H1 (cell line): Measurements from ENCODE around the gene TCERG1L. TPM values are rescaled to one million over a fixed set of nuclear protein-coding genes. Genes with fewer than 3 reads are reported as not detected.

Source experiments
- CTCF ChIA-PET: fragments of 300-600 bp; sonication (Branson Sonifier 250); formaldehyde crosslinking; loops from one replicate; lab custom pipeline; 2021; ENCODE audit not compliant: partially characterized antibody; lab: Charles Lee
- POLR2A ChIA-PET: fragments of 300-600 bp; sonication (Branson Sonifier 250); formaldehyde crosslinking; loops from one replicate; lab custom pipeline; 2021; ENCODE audit warnings: inconsistent platforms; ENCODE audit not compliant: partially characterized antibody; lab: Charles Lee
- DNase-seq, 2 experiments: peaks; one replicate each; pipeline versions ENCODE4 v3.0.0 to v3.0.0-alpha.2; 2010 to 2022; ENCODE audit warnings: low spot score in 2 of 2, low read depth in 1 of 2, mixed read lengths in 1 of 2
- FAIRE-seq: peaks from 2 replicates; lab custom pipeline; 2011; peaks lifted over from hg19 to GRCh38; lab: Jason Lieb, UNC
- H2AFZ ChIP-seq: 2 replicates; pipeline ENCODE4 v1.8.1; 2012; ENCODE audit warnings: low read length, inconsistent platforms
- H2AK5ac ChIP-seq: 2 replicates; pipeline ENCODE4 v1.6.1; 2013; ENCODE audit warnings: low read depth, low read length
- H2BK120ac ChIP-seq: replicated peaks from 2 replicates; pipeline ENCODE3; 2013; ENCODE audit warnings: low read depth, low read length, inconsistent platforms
- H2BK12ac ChIP-seq: 2 replicates; pipeline ENCODE4 v1.6.1; 2013; ENCODE audit warnings: low read depth, low read length
- H2BK15ac ChIP-seq: 2 replicates; pipeline ENCODE4 v1.6.1; 2013; ENCODE audit warnings: low read length
- H2BK20ac ChIP-seq: 2 replicates; pipeline ENCODE4 v1.6.1; 2013; ENCODE audit warnings: low read length
- H2BK5ac ChIP-seq: 2 replicates; pipeline ENCODE4 v1.6.1; 2013; ENCODE audit warnings: low read depth, low read length
- H3K14ac ChIP-seq: 2 replicates; pipeline ENCODE4 v1.6.1; 2013; ENCODE audit warnings: inconsistent platforms; ENCODE audit not compliant: insufficient read length
- H3K18ac ChIP-seq: 2 replicates; pipeline ENCODE4 v1.6.1; 2013; ENCODE audit warnings: low read length; ENCODE audit errors: extremely low read depth
- H3K23ac ChIP-seq: 2 replicates; pipeline ENCODE4 v1.6.1; 2013; ENCODE audit warnings: inconsistent platforms; ENCODE audit not compliant: insufficient read length
- H3K23me2 ChIP-seq: 2 replicates; pipeline ENCODE4 v1.6.1; 2013; ENCODE audit warnings: low read depth, low read length
- H3K27ac ChIP-seq: 2 replicates; pipeline ENCODE4 v1.6.1; 2011; ENCODE audit warnings: low read depth, low read length, inconsistent platforms
- H3K27me3 ChIP-seq, 4 experiments: replicated peaks in 1 of 4; 1 replicate in 1 of 4; 2 replicates in 3 of 4; pipeline versions ENCODE4 v1.6.1 to v1.8.1; 2011 to 2013; ENCODE audit warnings: low read length in 3 of 4, mild to moderate bottlenecking in 3 of 4, inconsistent platforms in 2 of 4, mixed read lengths in 2 of 4, moderate library complexity in 1 of 4; ENCODE audit not compliant: control insufficient read depth in 3 of 4, insufficient read depth in 3 of 4; ENCODE audit errors: extremely low read depth in 1 of 4
- H3K36me3 ChIP-seq, 4 experiments: 2 replicates each; pipeline versions ENCODE4 v1.6.1 to v1.8.1; 2011 to 2013; ENCODE audit warnings: mild to moderate bottlenecking in 4 of 4, low read length in 3 of 4, moderate library complexity in 2 of 4, control low read depth in 1 of 4, inconsistent platforms in 1 of 4; ENCODE audit not compliant: insufficient read depth in 4 of 4, control insufficient read depth in 2 of 4
- H3K4ac ChIP-seq: replicated peaks from 2 replicates; pipeline ENCODE3; 2013; ENCODE audit warnings: low read length, low read depth, mixed read lengths, inconsistent platforms; ENCODE audit not compliant: insufficient read length
- H3K4me1 ChIP-seq, 4 experiments: replicated peaks in 1 of 4; 1 replicate in 1 of 4; 2 replicates in 3 of 4; pipeline versions ENCODE4 v1.6.1 to v1.8.1; 2011 to 2013; ENCODE audit warnings: low read length in 3 of 4, inconsistent platforms in 2 of 4, mixed read lengths in 1 of 4; ENCODE audit not compliant: insufficient read depth in 4 of 4, control insufficient read depth in 3 of 4
- H3K4me2 ChIP-seq, 2 experiments: 2 replicates each; pipeline versions ENCODE4 v1.6.1 to v1.8.1; 2011 to 2013; ENCODE audit warnings: low read depth in 2 of 2, low read length in 2 of 2, control low read depth in 1 of 2, inconsistent platforms in 1 of 2, mild to moderate bottlenecking in 1 of 2; ENCODE audit not compliant: insufficient read depth in 1 of 2
- H3K4me3 ChIP-seq, 4 experiments: fragments of 200-600, 300-600 bp in 1 of 4; sonication (generic), shearing (Covaris generic), sonication (Bioruptor Twin) in 1 of 4; 2 replicates each; pipeline versions ENCODE4 v1.5.1 to v1.8.1; 2011 to 2016; ENCODE audit warnings: low read length in 4 of 4, low read depth in 3 of 4, control low read depth in 2 of 4, inconsistent platforms in 2 of 4, mild to moderate bottlenecking in 2 of 4, mixed read lengths in 1 of 4, moderate library complexity in 1 of 4; ENCODE audit not compliant: insufficient read depth in 2 of 4; ENCODE audit errors: extremely low read depth in 1 of 4
- H3K56ac ChIP-seq: replicated peaks from 2 replicates; pipeline ENCODE3; 2013; ENCODE audit warnings: low read depth, mild to moderate bottlenecking, mixed read lengths, low read length, inconsistent platforms; ENCODE audit not compliant: insufficient read length
- H3K79me1 ChIP-seq: 2 replicates; pipeline ENCODE4 v1.6.1; 2013; ENCODE audit warnings: low read depth, low read length, control low read depth
- H3K79me2 ChIP-seq, 2 experiments: 2 replicates each; pipeline versions ENCODE4 v1.6.1 to v1.8.1; 2012 to 2013; ENCODE audit warnings: low read length in 2 of 2, mild to moderate bottlenecking in 2 of 2, inconsistent platforms in 1 of 2; ENCODE audit not compliant: insufficient read depth in 2 of 2, control insufficient read depth in 1 of 2
- H3K9ac ChIP-seq, 4 experiments: replicated peaks in 1 of 4; 1 replicate in 1 of 4; 2 replicates in 3 of 4; pipeline versions ENCODE4 v1.6.1 to v1.8.1; 2011 to 2013; ENCODE audit warnings: low read depth in 3 of 4, low read length in 3 of 4, control low read depth in 2 of 4, mild to moderate bottlenecking in 2 of 4, moderate library complexity in 2 of 4, inconsistent platforms in 1 of 4; ENCODE audit errors: extremely low read depth in 1 of 4
- H3K9me3 ChIP-seq, 2 experiments: 2 replicates each; pipeline versions ENCODE4 v1.6.1 to v1.8.1; 2012 to 2013; ENCODE audit warnings: mild to moderate bottlenecking in 2 of 2, moderate library complexity in 2 of 2, control low read depth in 1 of 2, inconsistent platforms in 1 of 2, low read depth in 1 of 2, low read length in 1 of 2, mixed read lengths in 1 of 2; ENCODE audit not compliant: insufficient read depth in 2 of 2
- H4K20me1 ChIP-seq, 2 experiments: replicated peaks in 1 of 2; 2 replicates each; pipeline versions ENCODE3 to v1.8.1; 2011 to 2013; ENCODE audit warnings: inconsistent platforms in 2 of 2, low read length in 2 of 2, mild to moderate bottlenecking in 1 of 2; ENCODE audit not compliant: insufficient read depth in 2 of 2, control insufficient read depth in 1 of 2
- H4K5ac ChIP-seq: 2 replicates; pipeline ENCODE4 v1.6.1; 2013; ENCODE audit warnings: low read length, low read depth, mixed read lengths, inconsistent platforms; ENCODE audit not compliant: insufficient read length
- H4K8ac ChIP-seq: 2 replicates; pipeline ENCODE4 v1.8.0; 2013; ENCODE audit warnings: mild to moderate bottlenecking, moderate library complexity, low read length, inconsistent platforms; ENCODE audit not compliant: insufficient read depth; ENCODE audit errors: extremely low read depth
- H4K91ac ChIP-seq: replicated peaks from 2 replicates; pipeline ENCODE3; 2013; ENCODE audit warnings: low read length, mixed read lengths, inconsistent platforms; ENCODE audit not compliant: insufficient read length
- BACH1 ChIP-seq: IDR thresholded peaks from 2 replicates; pipeline ENCODE4 v1.6.1; 2012; ENCODE audit warnings: low read length, improper control_type of control experiment
- GTF2F1 ChIP-seq: IDR thresholded peaks from 2 replicates; pipeline ENCODE4 v1.6.1; 2012; ENCODE audit warnings: low read depth, low read length, improper control_type of control experiment, borderline replicate concordance
- JUND ChIP-seq: IDR thresholded peaks from 2 replicates; pipeline ENCODE4 v1.6.1; 2011; ENCODE audit warnings: mild to moderate bottlenecking, improper control_type of control experiment, low read length
- RXRA ChIP-seq: IDR thresholded peaks from 2 replicates; pipeline ENCODE4 v1.6.1; 2011; ENCODE audit warnings: low read depth, mild to moderate bottlenecking, low read length, moderate library complexity; ENCODE audit not compliant: insufficient read depth
- SUZ12 ChIP-seq: fragments of 200-600 bp; sonication (generic); IDR thresholded peaks from 2 replicates; pipeline ENCODE4 v1.6.1; 2012; ENCODE audit warnings: mild to moderate bottlenecking, inconsistent platforms, low read length, moderate library complexity, mixed read lengths
- ZNF274 ChIP-seq: IDR thresholded peaks from 2 replicates; pipeline ENCODE4 v1.7.0; 2012; ENCODE audit warnings: low read length, borderline replicate concordance; ENCODE audit errors: extremely low read depth
- WGBS, 2 experiments: shearing (Covaris generic) in 1 of 2; methylation state at CpG; one replicate each; pipeline versions ENCODE4 v1.1.6 to v1.1.7; 2013 to 2015; ENCODE audit warnings: low lambda C conversion rate in 2 of 2, mixed read lengths in 2 of 2, inconsistent platforms in 1 of 2, low coverage in 1 of 2, missing lambda C conversion rate in 1 of 2; ENCODE audit not compliant: insufficient replicate concordance in 2 of 2, insufficient coverage in 1 of 2, insufficient read length in 1 of 2; ENCODE audit errors: extremely low coverage in 1 of 2, missing lambda C conversion rate in 1 of 2; 5-methylcytosine and 5-hydroxymethylcytosine counted together
- polyA plus RNA-seq, 7 experiments: library from polyadenylated mRNA; depleted of rRNA in 3 of 7; stranded (reverse) in 5 of 7; unstranded in 2 of 7; fragments of >200 nt in 5 of 7; fragments of 200-250 nt in 2 of 7; gene quantifications; 1 replicate in 5 of 7; 2 replicates in 1 of 7; 4 replicates in 1 of 7; pipeline versions ENCODE4 v1.2.1 to v1.2.3, GENCODE V29; 2011 to 2013; ENCODE audit warnings: missing spikeins in 2 of 7, mixed read lengths in 2 of 7
- total RNA-seq: library from RNA; stranded (reverse); fragmentation: NEBNext Ultra II Directional; extraction: Animal tissue kit (Norgen Biotek cat#: 25700); gene quantifications from 2 replicates; pipeline ENCODE4 v1.2.1, GENCODE V29; 2021
- TF ChIP-seq, protein P1 (sequence below), 3 experiments: IDR thresholded peaks; 1 replicate in 2 of 3; 2 replicates in 1 of 3; pipeline versions ENCODE4 v1.5.1 to v1.6.1; 2011; ENCODE audit warnings: low read length in 3 of 3, mild to moderate bottlenecking in 3 of 3, inconsistent platforms in 2 of 3, low read depth in 1 of 3, moderate library complexity in 1 of 3; ENCODE audit not compliant: insufficient read depth in 1 of 3; ENCODE audit errors: control extremely low read depth in 1 of 3
- TF ChIP-seq, protein P2 (sequence below): IDR thresholded peaks from 2 replicates; pipeline ENCODE4 v1.6.1; 2012; ENCODE audit warnings: inconsistent platforms

TCERG1L gene
- total and polyA plus RNA-seq, 2 of the 8 experiments (the other 6 are each of a cell fraction or from before 2014, with no cell fraction given), result 3.9 to 6.9 TPM

GRCh38 chr10:131250454-131251145 is 60.9 kb downstream of the TCERG1L start:
- Histone ChIP-seq H2BK12ac (peak overlapping the region; percentile 9; the same call in 1 of the 2 replicates), H2BK15ac (0 out of 2 replicates have a peak overlapping the region, but pooled peaks have one; percentile 46), H2BK20ac (no peak overlapping the region), H4K8ac (0 out of 2 replicates have a peak overlapping the region, but pooled peaks have one; percentile 6), H2AK5ac (no peak overlapping the region), H3K4ac (no peak overlapping the region), H2BK5ac (no peak overlapping the region), H3K79me1 (peaks cover 4% of the 10 kb centered on the region; the same call in 1 of the 2 replicates), H4K20me1 (peaks cover 0 to 3% of the 10 kb centered on the region in 2 experiments), H4K5ac (no peak overlapping the region), H3K79me2 (no peaks in the 10 kb centered on the region), H3K4me1 (peaks cover 0 to 10% (median 6%) of the 10 kb centered on the region in 4 experiments; a peak in 5 of 7 replicates), H3K9ac (no peak overlapping the region), H3K27me3 (no peaks in the 10 kb centered on the region), H3K14ac (no peak overlapping the region), H3K56ac (no peak overlapping the region), H3K23me2 (peaks cover 5% of the 10 kb centered on the region; the same call in 1 of the 2 replicates), H3K9me3 (no peaks in the 10 kb centered on the region), H3K18ac (no peak overlapping the region), H4K91ac (peak overlapping the region; percentile 29), H3K23ac (no peak overlapping the region), H3K36me3 (no peaks in the 10 kb centered on the region), H3K27ac (no peak overlapping the region), H2AFZ (no peak overlapping the region), H3K4me2 (no peak overlapping the region), H2BK120ac (no peak overlapping the region), H3K4me3 (no peak overlapping the region)
- ChIA-PET CTCF (interaction anchor here (1.0 to 1.4 kb wide), 3 partner anchors 7 to 109 kb away, joined by 3 to 4 read pairs (median 3); no protein-coding TSS in a partner anchor), POLR2A (no interaction called here)
- no peak for FAIRE-seq
- no peak for DNase-seq
- no peak for TF ChIP-seq SUZ12
- TF ChIP-seq JUND, result no peak
- TF ChIP-seq BACH1, result no peak
- TF ChIP-seq, protein P1, sequence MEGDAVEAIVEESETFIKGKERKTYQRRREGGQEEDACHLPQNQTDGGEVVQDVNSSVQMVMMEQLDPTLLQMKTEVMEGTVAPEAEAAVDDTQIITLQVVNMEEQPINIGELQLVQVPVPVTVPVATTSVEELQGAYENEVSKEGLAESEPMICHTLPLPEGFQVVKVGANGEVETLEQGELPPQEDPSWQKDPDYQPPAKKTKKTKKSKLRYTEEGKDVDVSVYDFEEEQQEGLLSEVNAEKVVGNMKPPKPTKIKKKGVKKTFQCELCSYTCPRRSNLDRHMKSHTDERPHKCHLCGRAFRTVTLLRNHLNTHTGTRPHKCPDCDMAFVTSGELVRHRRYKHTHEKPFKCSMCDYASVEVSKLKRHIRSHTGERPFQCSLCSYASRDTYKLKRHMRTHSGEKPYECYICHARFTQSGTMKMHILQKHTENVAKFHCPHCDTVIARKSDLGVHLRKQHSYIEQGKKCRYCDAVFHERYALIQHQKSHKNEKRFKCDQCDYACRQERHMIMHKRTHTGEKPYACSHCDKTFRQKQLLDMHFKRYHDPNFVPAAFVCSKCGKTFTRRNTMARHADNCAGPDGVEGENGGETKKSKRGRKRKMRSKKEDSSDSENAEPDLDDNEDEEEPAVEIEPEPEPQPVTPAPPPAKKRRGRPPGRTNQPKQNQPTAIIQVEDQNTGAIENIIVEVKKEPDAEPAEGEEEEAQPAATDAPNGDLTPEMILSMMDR (IDR thresholded peaks at IDR 0.05; ENCODE audit: control extremely low read depth in 1 of 3, insufficient read depth in 1 of 3, low read depth in 1 of 3, low read length in 3 of 3), result no peak
- TF ChIP-seq, protein P2, sequence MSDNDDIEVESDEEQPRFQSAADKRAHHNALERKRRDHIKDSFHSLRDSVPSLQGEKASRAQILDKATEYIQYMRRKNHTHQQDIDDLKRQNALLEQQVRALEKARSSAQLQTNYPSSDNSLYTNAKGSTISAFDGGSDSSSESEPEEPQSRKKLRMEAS, result no peak
- no peak for TF ChIP-seq RXRA
- TF ChIP-seq ZNF274, result no peak
- TF ChIP-seq GTF2F1, result no peak
- 91% methylated on average over 18 of the region's 18 CpGs; no CpG with 5 or more reads in 1 of the 2 experiments for WGBS, 2 experiments
